A549 (cell line): ENCODE data around the gene ARFIP1. TPM values are rescaled to one million over a fixed set of nuclear protein-coding genes. Genes with fewer than 3 reads are reported as not detected.

Source experiments
- ATAC-seq, 2 experiments: fragments of 200-7000 bp in 1 of 2; fragments of >200 bp in 1 of 2; cut with Nextera tagmentation in 1 of 2; cut with Tn5 transposase in 1 of 2; 3 replicates each; pipeline versions ENCODE4 v1.8.0 to v1.9.1; 2018 to 2020; ENCODE audit warnings: mild to moderate bottlenecking in 1 of 2, moderate library complexity in 1 of 2
- CTCF ChIA-PET: fragments of 300-600 bp; sonication (Branson Sonifier 250); formaldehyde crosslinking; extraction: SDS; loops from one replicate; lab custom pipeline; 2021; ENCODE audit warnings: antibody characterized with exemption, inconsistent platforms; lab: Yijun Ruan, JAX
- POLR2A ChIA-PET: fragments of 350-600 bp; formaldehyde crosslinking; extraction: SDS; loops from one replicate; lab custom pipeline; 2021; ENCODE audit warnings: antibody characterized with exemption, inconsistent platforms; lab: Yijun Ruan, JAX
- DNase-seq, 2 experiments: peaks; one replicate each; pipeline versions ENCODE4 v3.0.0 to v3.0.0-alpha.2; 2011 to 2016; ENCODE audit warnings: low read depth in 1 of 2, low spot score in 1 of 2
- FAIRE-seq: peaks from 2 replicates; lab custom pipeline; 2011; peaks lifted over from hg19 to GRCh38; lab: Jason Lieb, UNC
- H3K27ac ChIP-seq, 2 experiments: fragments of >200 bp; sonication (Bioruptor Twin); formaldehyde crosslinking; 3 replicates each; pipeline ENCODE4 v1.5.1; 2016 to 2017
- H3K4me1 ChIP-seq: fragments of >200 bp; sonication (Bioruptor Twin); formaldehyde crosslinking; 3 replicates; pipeline ENCODE4 v1.6.1; 2016
- H3K4me2 ChIP-seq: fragments of >200 bp; sonication (Bioruptor Twin); formaldehyde crosslinking; 3 replicates; pipeline ENCODE4 v1.6.1; 2016
- H3K4me3 ChIP-seq: fragments of >200 bp; sonication (Bioruptor Twin); formaldehyde crosslinking; 3 replicates; pipeline ENCODE4 v1.5.1; 2016
- H3K9me3 ChIP-seq: fragments of >200 bp; sonication (Bioruptor Twin); formaldehyde crosslinking; 3 replicates; pipeline ENCODE4 v1.6.1; 2016
- BCL3 ChIP-seq: fragments of >200 bp; sonication (Bioruptor Twin); formaldehyde crosslinking; IDR thresholded peaks from 3 replicates; pipeline ENCODE4 v1.6.1; 2016
- CHD4 ChIP-seq: fragments of 200-600 bp; sonication (generic); IDR thresholded peaks from 2 replicates; pipeline ENCODE4 v1.6.1; 2016; ENCODE audit warnings: antibody characterized with exemption, mild to moderate bottlenecking, borderline replicate concordance
- FOSB ChIP-seq: fragments of 250-450 bp; sonication (Bioruptor Pico); IDR thresholded peaks from 2 replicates; pipeline ENCODE4 v1.5.0; 2020; ENCODE audit warnings: mild to moderate bottlenecking, moderate library complexity
- FOXS1 ChIP-seq: fragments of 250-450 bp; sonication (Bioruptor Pico); IDR thresholded peaks from 2 replicates; pipeline ENCODE4 v1.5.0; 2020; ENCODE audit warnings: mild to moderate bottlenecking, moderate library complexity
- HOXB5 ChIP-seq: fragments of 250-450 bp; sonication (Bioruptor Pico); IDR thresholded peaks from 2 replicates; pipeline ENCODE4 v1.5.0; 2020; ENCODE audit warnings: mild to moderate bottlenecking, moderate library complexity
- JUNB ChIP-seq: fragments of >200 bp; sonication (Bioruptor Twin); formaldehyde crosslinking; IDR thresholded peaks from 2 replicates; pipeline ENCODE4 v1.6.1; 2016
- MAFK ChIP-seq: fragments of 450-650 bp; IDR thresholded peaks from 2 replicates; pipeline ENCODE4 v1.6.1; 2014; ENCODE audit not compliant: partially characterized antibody
- NFE2L2 ChIP-seq: fragments of 150-350 bp; conservative IDR thresholded peaks from 2 replicates; pipeline ENCODE4 v1.6.1; 2014; ENCODE audit warnings: low read length
- NPAS2 ChIP-seq: fragments of 250-450 bp; sonication (Bioruptor Pico); IDR thresholded peaks from 2 replicates; pipeline ENCODE4 v1.8.0; 2022; ENCODE audit warnings: mild to moderate bottlenecking, moderate library complexity, borderline replicate concordance
- POLR2A ChIP-seq: IDR thresholded peaks from 2 replicates; pipeline ENCODE4 v1.6.1; 2012; ENCODE audit warnings: mild to moderate bottlenecking, low read length
- POLR2AphosphoS2 ChIP-seq: conservative IDR thresholded peaks from 2 replicates; pipeline ENCODE4 v1.6.1; 2012; ENCODE audit warnings: low read length, improper control_type of control experiment, inconsistent platforms
- RARB ChIP-seq: fragments of 250-450 bp; sonication (Bioruptor Pico); IDR thresholded peaks from 2 replicates; pipeline ENCODE4 v1.8.0; 2021; ENCODE audit warnings: mild to moderate bottlenecking, moderate library complexity
- RFX5 ChIP-seq: fragments of 450-650 bp; IDR thresholded peaks from 2 replicates; pipeline ENCODE4 v1.7.1; 2014; ENCODE audit warnings: antibody characterized with exemption, mild to moderate bottlenecking, moderate library complexity
- RNF2 ChIP-seq: fragments of 200-600 bp; sonication (generic); IDR thresholded peaks from 2 replicates; pipeline ENCODE4 v1.6.1; 2016; ENCODE audit warnings: low read depth, mild to moderate bottlenecking, antibody characterized with exemption, moderate library complexity, borderline replicate concordance
- TFCP2L1 ChIP-seq: fragments of 250-450 bp; sonication (Bioruptor Pico); IDR thresholded peaks from 2 replicates; pipeline ENCODE4 v1.5.0; 2021; ENCODE audit warnings: mild to moderate bottlenecking
- ZNF302 ChIP-seq: fragments of 250-450 bp; sonication (Bioruptor Pico); IDR thresholded peaks from 2 replicates; pipeline ENCODE4 v1.9.0; 2021; ENCODE audit warnings: inconsistent platforms, mild to moderate bottlenecking, moderate library complexity
- WGBS: methylation state at CpG from one replicate; pipeline ENCODE4 v1.1.6; 2017; ENCODE audit errors: missing lambda C conversion rate; 5-methylcytosine and 5-hydroxymethylcytosine counted together
- polyA plus RNA-seq, 4 experiments: library from polyadenylated mRNA; depleted of rRNA in 3 of 4; stranded (reverse); fragments of >200 nt; fragmentation: RNase III in 1 of 4; extraction: RNeasy Plus Mini Kit Qiagen cat#74134 plus additional on column Dnase treatment in 1 of 4; gene quantifications; 2 replicates in 3 of 4; 3 replicates in 1 of 4; pipeline ENCODE4 v1.2.3, GENCODE V29; 2011 to 2017
- TF ChIP-seq, protein P1 (sequence below): fragments of 250-450 bp; sonication (Bioruptor Pico); IDR thresholded peaks from 2 replicates; pipeline ENCODE4 v1.5.0; 2021; ENCODE audit warnings: mild to moderate bottlenecking, moderate library complexity, borderline replicate concordance
- TF ChIP-seq, protein P2 (sequence below): IDR thresholded peaks from 2 replicates; pipeline ENCODE4 v1.6.1; 2012
- TF ChIP-seq, protein P3 (sequence below): fragments of >200 bp; sonication (Bioruptor Twin); formaldehyde crosslinking; IDR thresholded peaks from 2 replicates; pipeline ENCODE4 v1.6.1; 2016

The ARFIP1 gene
- polyA plus RNA-seq, 2 of the 4 experiments (the other 2 are of a cell fraction): 17.1 to 39.2 TPM

GRCh38 chr4:152954741-152955140 is 175.0 kb downstream of the ARFIP1 start (continued):
- no peak for TF ChIP-seq ZNF302
- no peak for TF ChIP-seq JUNB
- TF ChIP-seq POLR2A: no peak
- TF ChIP-seq, protein P1, sequence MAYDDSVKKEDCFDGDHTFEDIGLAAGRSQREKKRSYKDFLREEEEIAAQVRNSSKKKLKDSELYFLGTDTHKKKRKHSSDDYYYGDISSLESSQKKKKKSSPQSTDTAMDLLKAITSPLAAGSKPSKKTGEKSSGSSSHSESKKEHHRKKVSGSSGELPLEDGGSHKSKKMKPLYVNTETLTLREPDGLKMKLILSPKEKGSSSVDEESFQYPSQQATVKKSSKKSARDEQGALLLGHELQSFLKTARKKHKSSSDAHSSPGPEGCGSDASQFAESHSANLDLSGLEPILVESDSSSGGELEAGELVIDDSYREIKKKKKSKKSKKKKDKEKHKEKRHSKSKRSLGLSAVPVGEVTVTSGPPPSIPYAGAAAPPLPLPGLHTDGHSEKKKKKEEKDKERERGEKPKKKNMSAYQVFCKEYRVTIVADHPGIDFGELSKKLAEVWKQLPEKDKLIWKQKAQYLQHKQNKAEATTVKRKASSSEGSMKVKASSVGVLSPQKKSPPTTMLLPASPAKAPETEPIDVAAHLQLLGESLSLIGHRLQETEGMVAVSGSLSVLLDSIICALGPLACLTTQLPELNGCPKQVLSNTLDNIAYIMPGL (CRISPR knock-in tag): no peak
- TF ChIP-seq, protein P2, sequence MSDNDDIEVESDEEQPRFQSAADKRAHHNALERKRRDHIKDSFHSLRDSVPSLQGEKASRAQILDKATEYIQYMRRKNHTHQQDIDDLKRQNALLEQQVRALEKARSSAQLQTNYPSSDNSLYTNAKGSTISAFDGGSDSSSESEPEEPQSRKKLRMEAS: no peak
- TF ChIP-seq TFCP2L1 (CRISPR knock-in tag): no peak

GRCh38 chr4:152956147-152956546 is 176.4 kb downstream of the ARFIP1 start:
- 75% methylated on average over 2 of the region's 2 CpGs for WGBS
- DNase-seq: no peak
- Histone ChIP-seq H3K4me3 (no peak overlapping the region), H3K9me3 (no peaks in the 10 kb centered on the region), H3K4me1 (peaks cover 27% of the 10 kb centered on the region), H3K27ac (peak overlapping the region in 1 of 2 experiments; percentile 73; a peak in 2 of 6 replicates), H3K4me2 (peak overlapping the region; percentile 70)
- POLR2A ChIA-PET: no interaction called here
- CTCF ChIA-PET: no interaction called here
- no peak for TF ChIP-seq POLR2AphosphoS2
- no peak for TF ChIP-seq NFE2L2
- TF ChIP-seq, protein P3, sequence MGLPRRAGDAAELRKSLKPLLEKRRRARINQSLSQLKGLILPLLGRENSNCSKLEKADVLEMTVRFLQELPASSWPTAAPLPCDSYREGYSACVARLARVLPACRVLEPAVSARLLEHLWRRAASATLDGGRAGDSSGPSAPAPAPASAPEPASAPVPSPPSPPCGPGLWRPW: no peak
- TF ChIP-seq FOSB: no peak
- ATAC-seq: no peak
- FAIRE-seq: no peak

DNA sequence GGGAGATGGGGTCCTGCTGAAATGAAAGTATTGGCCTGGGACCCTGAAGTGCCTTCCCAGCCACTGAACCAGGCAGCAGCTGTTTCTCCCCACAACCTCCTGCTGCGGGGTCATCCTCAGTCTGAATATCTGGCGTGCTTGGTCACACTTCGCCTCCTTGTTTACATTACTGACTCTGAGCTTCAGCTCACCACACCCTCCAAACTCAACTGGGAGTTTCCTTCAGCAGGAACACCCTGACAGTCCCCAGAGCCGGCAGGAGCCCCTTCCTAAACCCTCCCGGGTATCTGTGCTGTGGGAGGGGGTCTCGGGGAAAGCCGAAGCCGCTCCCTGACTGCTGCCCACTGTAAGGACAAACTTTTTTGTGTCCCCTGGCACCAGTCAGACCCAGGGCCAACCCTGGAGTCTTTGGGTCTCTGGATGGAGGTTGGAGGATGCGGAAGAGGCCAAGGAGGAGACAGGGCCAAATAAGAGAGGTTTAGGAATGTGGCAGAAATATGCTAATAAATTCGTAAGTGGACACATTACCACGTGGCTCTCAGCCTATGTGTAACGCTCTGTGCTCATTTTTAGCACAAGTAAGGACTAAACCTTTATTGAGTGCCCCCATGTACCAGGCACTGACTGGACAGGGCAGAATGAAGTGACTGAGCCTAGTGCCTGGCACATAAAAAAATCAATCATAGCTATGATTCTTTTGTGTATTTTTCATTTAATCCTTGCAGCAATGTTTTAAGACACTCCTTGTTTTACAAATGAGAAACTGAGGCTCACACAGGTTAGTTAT is 177.1 kb downstream of the ARFIP1 start:
- peak; percentile 68 to 85; a peak in 4 of 6 replicates for ATAC-seq
- peak overlapping the region; percentile 70 for H3K4me2 ChIP-seq
- TF ChIP-seq RARB (CRISPR knock-in tag) (no peak), RNF2 (no peak), FOXS1 (0 out of 2 replicates have a peak, but pooled peaks have one; percentile 37)
- TF ChIP-seq, all 56 proteins: peak for 1
- no peak for FAIRE-seq
- ChIA-PET CTCF (interaction anchor here (0.6 kb wide), 1 partner anchor 171 kb away, joined by 4 read pairs; no protein-coding TSS in a partner anchor), POLR2A (no interaction called here)
- Histone ChIP-seq H3K9me3 (no peaks in the 10 kb centered on the region), H3K4me1 (peaks cover 20% of the 10 kb centered on the region), H3K27ac (peak overlapping the region; percentile 43 to 73; a peak in 4 of 6 replicates), H3K4me3 (no peak overlapping the region)
- WGBS: 40% methylated on average over 7 of the region's 12 CpGs
- peak in 1 of 2 experiments; percentile 37 for DNase-seq

- Histone ChIP-seq H3K4me2 (peak overlapping the region; percentile 70), H3K4me3 (no peak overlapping the region), H3K27ac (peak overlapping the region in 1 of 2 experiments; percentile 73; a peak in 2 of 6 replicates)
- no peak for FAIRE-seq
- no peak for TF ChIP-seq NFE2L2
- TF ChIP-seq, all 56 proteins: peak for 0
- CTCF ChIA-PET: no interaction called here
- DNase-seq (peak in 1 of 2 experiments; percentile 6), ATAC-seq (peak; percentile 78 to 89; a peak in 5 of 6 replicates)
- POLR2A ChIA-PET: no interaction called here
- Histone ChIP-seq H3K4me1 (peaks cover 19% of the 10 kb centered on the region), H3K9me3 (no peaks in the 10 kb centered on the region)
- 68% methylated on average over 11 of the region's 11 CpGs for WGBS
Observed at GRCh38 chr4:152957437-152958171, 177.8 kb downstream of the ARFIP1 start.

GRCh38 chr4:152959080-152959479 is 179.3 kb downstream of the ARFIP1 start:
- H3K4me2 ChIP-seq: no peak overlapping the region
- TF ChIP-seq HOXB5 (CRISPR knock-in tag) (no peak), CHD4 (no peak), MAFK (no peak), RFX5 (no peak), JUNB (no peak), NPAS2 (CRISPR knock-in tag) (no peak), BCL3 (no peak)
- TF ChIP-seq, protein P3: no peak
- TF ChIP-seq, protein P1 (CRISPR knock-in tag): no peak
- H3K27ac ChIP-seq: no peak overlapping the region
- 88% methylated on average over 2 of the region's 2 CpGs for WGBS
- peaks cover 19% of the 10 kb centered on the region for H3K4me1 ChIP-seq
- no peaks in the 10 kb centered on the region for H3K9me3 ChIP-seq
- ChIA-PET CTCF (no interaction called here), POLR2A (no interaction called here)
- ATAC-seq (no peak), DNase-seq (no peak), FAIRE-seq (no peak)
- no peak overlapping the region for H3K4me3 ChIP-seq
